ENCODE results near the gene IZUMO1. TPM values are rescaled to one million over a fixed set of nuclear protein-coding genes. Genes with fewer than 3 reads are reported as not detected.

Gene IZUMO1
- polyA plus RNA-seq, 1 experiment, result not detected

DNA sequence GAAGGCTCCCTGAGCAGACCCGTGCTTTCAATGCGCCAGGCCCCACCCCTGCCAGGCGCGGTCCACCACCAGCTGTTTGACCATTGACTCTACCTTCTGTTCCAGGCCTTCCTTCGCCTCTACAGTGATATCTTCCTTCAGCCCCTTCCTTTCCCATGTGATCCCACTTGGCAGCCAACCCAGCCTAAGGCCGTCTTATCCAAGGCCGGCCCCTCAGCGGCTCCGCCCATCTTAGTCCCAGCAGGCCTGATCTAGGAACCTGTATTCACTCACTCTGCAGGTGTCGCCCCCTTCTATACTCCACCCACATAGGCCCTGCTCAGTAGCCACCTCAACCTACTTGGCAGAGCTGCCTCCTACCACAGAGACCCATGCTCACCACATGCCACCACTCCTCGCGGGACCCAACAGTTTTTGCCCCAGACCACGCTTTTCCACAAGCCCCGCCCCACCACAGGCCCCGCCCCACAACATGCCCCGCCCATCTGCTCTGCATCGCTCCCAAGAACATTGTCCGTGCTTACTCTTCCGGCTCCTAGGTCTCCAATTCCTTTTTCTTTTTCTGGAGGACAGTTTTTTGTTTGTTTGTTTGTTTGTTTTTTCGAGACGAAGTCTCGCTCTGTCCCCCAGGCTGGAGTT is 9.2 kb downstream of the IZUMO1 start:
- ChIA-PET CTCF (interaction anchor here (0.6 kb wide), 1 partner anchor 158 kb away, joined by 3 read pairs; no protein-coding TSS in a partner anchor), POLR2A (no interaction called here)
- DNase-seq (ENCODE audit: low read depth, low spot score), result no peak
- peaks cover 12% of the 10 kb centered on the region for H3K9me3 ChIP-seq (ENCODE audit: control insufficient read depth, insufficient read depth, low read length)
- TF ChIP-seq, protein P1, sequence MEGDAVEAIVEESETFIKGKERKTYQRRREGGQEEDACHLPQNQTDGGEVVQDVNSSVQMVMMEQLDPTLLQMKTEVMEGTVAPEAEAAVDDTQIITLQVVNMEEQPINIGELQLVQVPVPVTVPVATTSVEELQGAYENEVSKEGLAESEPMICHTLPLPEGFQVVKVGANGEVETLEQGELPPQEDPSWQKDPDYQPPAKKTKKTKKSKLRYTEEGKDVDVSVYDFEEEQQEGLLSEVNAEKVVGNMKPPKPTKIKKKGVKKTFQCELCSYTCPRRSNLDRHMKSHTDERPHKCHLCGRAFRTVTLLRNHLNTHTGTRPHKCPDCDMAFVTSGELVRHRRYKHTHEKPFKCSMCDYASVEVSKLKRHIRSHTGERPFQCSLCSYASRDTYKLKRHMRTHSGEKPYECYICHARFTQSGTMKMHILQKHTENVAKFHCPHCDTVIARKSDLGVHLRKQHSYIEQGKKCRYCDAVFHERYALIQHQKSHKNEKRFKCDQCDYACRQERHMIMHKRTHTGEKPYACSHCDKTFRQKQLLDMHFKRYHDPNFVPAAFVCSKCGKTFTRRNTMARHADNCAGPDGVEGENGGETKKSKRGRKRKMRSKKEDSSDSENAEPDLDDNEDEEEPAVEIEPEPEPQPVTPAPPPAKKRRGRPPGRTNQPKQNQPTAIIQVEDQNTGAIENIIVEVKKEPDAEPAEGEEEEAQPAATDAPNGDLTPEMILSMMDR (IDR thresholded peaks at IDR 0.05; ENCODE audit: low read depth, low read length), result no peak
- H3K27ac ChIP-seq (ENCODE audit: low read depth, low read length), result no peak overlapping the region
- H3K4me3 ChIP-seq (ENCODE audit: low read depth, low read length), result no peak overlapping the region
- peaks cover 17% of the 10 kb centered on the region for H3K27me3 ChIP-seq (ENCODE audit: control insufficient read depth, insufficient read depth, low read length)

DNA sequence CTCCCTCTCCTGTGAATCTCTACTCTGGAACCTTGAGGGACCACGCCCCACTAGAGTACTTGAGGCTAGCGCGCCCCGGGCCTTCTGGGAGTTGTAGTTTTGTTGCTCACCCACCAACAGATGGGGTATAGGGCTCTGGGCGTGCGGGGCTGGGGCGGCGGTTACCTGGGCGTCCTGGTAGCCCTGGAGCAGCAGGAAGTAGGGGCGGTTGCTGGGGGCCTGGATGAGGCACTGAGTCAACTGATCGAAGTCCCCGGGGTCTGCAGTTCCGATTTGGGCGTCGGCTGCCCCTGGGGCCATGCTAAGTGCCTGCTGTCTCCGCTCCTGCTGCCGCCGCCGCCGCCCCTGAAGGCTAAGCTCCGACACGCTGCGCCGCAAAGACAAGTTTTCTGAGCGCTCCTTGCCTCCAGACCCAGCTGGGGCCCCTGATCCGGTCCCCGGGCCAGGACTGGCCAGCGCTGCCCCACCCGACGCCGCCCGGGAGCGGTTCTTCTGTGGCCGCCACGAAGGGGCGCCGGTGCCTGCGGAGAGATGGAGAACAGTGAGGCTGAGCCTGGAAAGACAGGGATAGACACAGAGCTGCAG is 11.6 kb downstream of the IZUMO1 start:
- CTCF ChIA-PET, result interaction anchor here (0.7 kb wide), 1 partner anchor 59 kb away, joined by 4 read pairs; no protein-coding TSS in a partner anchor

DNA sequence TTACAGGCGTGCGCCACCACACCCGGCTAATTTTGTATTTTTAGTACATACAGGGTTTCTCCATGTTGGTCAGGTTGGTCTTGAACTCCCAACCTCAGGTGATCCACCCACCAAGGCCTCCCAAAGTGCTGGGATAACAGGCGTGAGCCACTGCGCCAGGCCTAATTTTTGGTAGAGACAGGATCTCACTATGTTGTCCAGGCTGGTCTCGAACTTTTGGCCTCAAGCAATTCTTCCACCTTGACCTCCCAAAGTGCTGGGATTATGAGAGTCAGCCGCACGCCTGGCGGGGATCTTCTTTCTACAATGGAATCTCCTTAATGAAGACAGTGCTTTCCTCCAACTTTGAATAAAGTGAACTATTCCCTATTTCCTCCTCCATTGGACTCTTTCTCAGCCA is 12.1 kb downstream of the IZUMO1 start:
- Histone ChIP-seq H3K27ac (ENCODE audit: low read depth, low read length) (no peak overlapping the region), H3K9me3 (ENCODE audit: control insufficient read depth, insufficient read depth, low read length) (peaks cover 9% of the 10 kb centered on the region), H3K27me3 (ENCODE audit: control insufficient read depth, insufficient read depth, low read length) (peaks cover 17% of the 10 kb centered on the region), H3K4me3 (ENCODE audit: low read depth, low read length) (no peak overlapping the region)
- TF ChIP-seq, protein P1 (IDR thresholded peaks at IDR 0.05; ENCODE audit: low read depth, low read length), result no peak
- POLR2A ChIA-PET, result no interaction called here
- DNase-seq (ENCODE audit: low read depth, low spot score), result no peak
- CTCF ChIA-PET, result interaction anchor here (0.7 kb wide), 1 partner anchor 59 kb away, joined by 4 read pairs; no protein-coding TSS in a partner anchor

More for the DNA sequence above, 11.6 kb downstream of the IZUMO1 start:
- Histone ChIP-seq H3K9me3 (ENCODE audit: control insufficient read depth, insufficient read depth, low read length) (peaks cover 9% of the 10 kb centered on the region), H3K4me3 (ENCODE audit: low read depth, low read length) (no peak overlapping the region), H3K27me3 (ENCODE audit: control insufficient read depth, insufficient read depth, low read length) (peaks cover 22% of the 10 kb centered on the region), H3K27ac (ENCODE audit: low read depth, low read length) (no peak overlapping the region)
- POLR2A ChIA-PET, result no interaction called here
- DNase-seq (ENCODE audit: low read depth, low spot score), result no peak
- TF ChIP-seq, protein P1 (IDR thresholded peaks at IDR 0.05; ENCODE audit: low read depth, low read length), result no peak

DNA sequence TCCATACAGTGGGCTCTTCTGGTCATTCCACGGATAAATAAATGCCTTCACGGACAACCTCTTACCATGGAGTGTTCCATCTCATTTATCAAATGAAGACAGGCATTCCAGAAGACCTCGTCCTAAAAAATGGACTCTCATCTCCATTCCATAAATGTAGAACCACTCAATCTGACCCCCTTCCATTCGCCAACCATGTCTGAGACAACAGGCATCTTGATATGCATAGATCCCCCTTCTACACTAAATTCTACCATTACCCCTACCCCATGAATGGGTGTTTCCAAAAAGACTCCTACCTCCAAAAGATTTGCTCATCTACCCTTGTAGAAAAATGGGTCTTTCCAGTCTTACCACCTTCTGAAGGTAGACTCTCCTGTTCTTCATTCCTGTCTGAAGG is 15.3 kb downstream of the IZUMO1 start:
- peaks cover 17% of the 10 kb centered on the region for H3K27me3 ChIP-seq (ENCODE audit: control insufficient read depth, insufficient read depth, low read length)
- H3K9me3 ChIP-seq (ENCODE audit: control insufficient read depth, insufficient read depth, low read length), result peaks cover 14% of the 10 kb centered on the region
- H3K4me3 ChIP-seq (ENCODE audit: low read depth, low read length), result no peak overlapping the region
- TF ChIP-seq, protein P1 (IDR thresholded peaks at IDR 0.05; ENCODE audit: low read depth, low read length), result no peak
- H3K27ac ChIP-seq (ENCODE audit: low read depth, low read length), result no peak overlapping the region
- no peak for DNase-seq (ENCODE audit: low read depth, low spot score)
- POLR2A ChIA-PET, result no interaction called here
- CTCF ChIA-PET, result no interaction called here

DNA sequence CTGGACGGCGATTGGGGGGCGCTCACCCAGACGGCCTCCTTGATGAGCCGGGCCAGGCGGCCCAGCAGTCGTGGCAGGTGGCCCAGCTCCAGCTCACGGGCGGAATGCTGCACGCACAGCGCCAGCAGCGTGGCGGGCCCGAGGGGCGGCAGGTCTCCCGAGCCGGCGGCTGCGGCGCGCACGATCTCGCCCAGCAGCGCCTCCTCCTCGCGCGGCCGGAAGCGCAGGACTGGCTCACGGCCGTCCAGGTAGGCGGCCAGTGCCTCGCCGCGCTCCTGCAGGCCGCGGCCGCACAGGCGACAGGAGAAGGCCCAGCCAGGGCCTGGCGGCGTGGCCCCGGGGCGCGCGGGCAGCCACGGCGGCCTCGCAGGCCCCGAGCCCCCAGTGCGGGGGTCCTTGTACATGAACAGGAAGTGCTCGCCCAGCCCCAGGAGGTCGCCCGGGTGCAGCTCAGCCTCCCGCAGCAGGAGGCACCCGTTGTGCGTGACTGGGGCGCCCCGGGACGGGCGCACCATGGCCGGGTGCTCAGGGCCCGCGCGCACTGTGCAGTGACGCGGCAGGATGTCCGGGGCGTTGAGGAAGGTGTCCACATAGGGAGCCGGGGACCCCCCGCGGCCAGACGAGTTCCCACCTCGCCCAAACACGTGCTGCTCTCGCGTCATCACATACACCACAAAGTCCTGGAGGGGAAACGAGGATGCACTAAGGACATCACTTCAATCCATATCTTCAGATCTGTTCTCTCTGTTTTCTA is 17.6 kb downstream of the IZUMO1 start:
- TF ChIP-seq, protein P1 (IDR thresholded peaks at IDR 0.05; ENCODE audit: low read depth, low read length), result no peak
- no peak overlapping the region for H3K27ac ChIP-seq (ENCODE audit: low read depth, low read length)
- POLR2A ChIA-PET, result no interaction called here
- no peak overlapping the region for H3K4me3 ChIP-seq (ENCODE audit: low read depth, low read length)
- H3K9me3 ChIP-seq (ENCODE audit: control insufficient read depth, insufficient read depth, low read length), result peaks cover 13% of the 10 kb centered on the region; the same call in 1 of the 2 replicates
- CTCF ChIA-PET, result no interaction called here
- H3K27me3 ChIP-seq (ENCODE audit: control insufficient read depth, insufficient read depth, low read length), result peaks cover 14% of the 10 kb centered on the region
- no peak for DNase-seq (ENCODE audit: low read depth, low spot score)
